HEK293 (cell line): Measurements from ENCODE around the gene PALM3.

ENCODE experiments used
- BCL11B ChIP-seq: fragments of 450-650 bp; formaldehyde crosslinking; IDR thresholded peaks from 2 replicates; pipeline ENCODE4 v1.5.1; 2016; ENCODE audit warnings: low read depth, missing biosample characterization, missing genetic modification characterization
- GFI1B ChIP-seq: fragments of 450-650 bp; formaldehyde crosslinking; IDR thresholded peaks from 2 replicates; pipeline ENCODE4 v1.5.1; 2016; ENCODE audit warnings: missing biosample characterization, missing genetic modification characterization
- HOXA7 ChIP-seq: sonication (generic); formaldehyde crosslinking; IDR thresholded peaks from 2 replicates; pipeline ENCODE4 v1.8.1; 2022; ENCODE audit warnings: missing genetic modification reagents, borderline replicate concordance
- MEIS1 ChIP-seq: sonication (generic); formaldehyde crosslinking; IDR thresholded peaks from 2 replicates; pipeline ENCODE4 v1.8.1; 2022; ENCODE audit warnings: missing genetic modification reagents, mild to moderate bottlenecking, borderline replicate concordance
- MYNN ChIP-seq: fragments of 450-650 bp; formaldehyde crosslinking; IDR thresholded peaks from 2 replicates; pipeline ENCODE4 v1.5.1; 2016; ENCODE audit warnings: missing biosample characterization, missing genetic modification characterization, borderline replicate concordance
- OVOL3 ChIP-seq: fragments of 450-650 bp; formaldehyde crosslinking; IDR thresholded peaks from 2 replicates; pipeline ENCODE4 v1.5.1; 2016; ENCODE audit warnings: missing biosample characterization, missing genetic modification characterization
- PRDM1 ChIP-seq: fragments of 450-650 bp; formaldehyde crosslinking; IDR thresholded peaks from 2 replicates; pipeline ENCODE4; 2016; ENCODE audit warnings: missing biosample characterization, missing genetic modification characterization
- SALL2 ChIP-seq: fragments of 450-650 bp; formaldehyde crosslinking; IDR thresholded peaks from 2 replicates; pipeline ENCODE4 v1.5.0; 2017; ENCODE audit warnings: missing biosample characterization, mild to moderate bottlenecking, missing genetic modification characterization, borderline replicate concordance
- ZFP41 ChIP-seq: fragments of 450-650 bp; formaldehyde crosslinking; IDR thresholded peaks from 2 replicates; pipeline ENCODE4 v1.5.1; 2016; ENCODE audit warnings: missing biosample characterization, missing genetic modification characterization, borderline replicate concordance
- ZNF184 ChIP-seq: fragments of 450-650 bp; IDR thresholded peaks from 2 replicates; pipeline ENCODE4 v1.5.1; 2018; ENCODE audit warnings: missing biosample characterization, mild to moderate bottlenecking, missing genetic modification characterization
- ZNF2 ChIP-seq: fragments of 450-650 bp; formaldehyde crosslinking; IDR thresholded peaks from 2 replicates; pipeline ENCODE4 v1.5.1; 2016; ENCODE audit warnings: missing biosample characterization, missing genetic modification characterization
- ZNF24 ChIP-seq: fragments of 450-650 bp; formaldehyde crosslinking; IDR thresholded peaks from 2 replicates; pipeline ENCODE4 v1.5.1; 2016; ENCODE audit warnings: missing biosample characterization, missing genetic modification characterization
- ZNF404 ChIP-seq: fragments of 450-650 bp; formaldehyde crosslinking; IDR thresholded peaks from 2 replicates; pipeline ENCODE4 v1.5.1; 2017; ENCODE audit warnings: missing biosample characterization, missing genetic modification characterization
- ZNF433 ChIP-seq: fragments of 450-650 bp; formaldehyde crosslinking; IDR thresholded peaks from 2 replicates; pipeline ENCODE4 v1.5.1; 2016; ENCODE audit warnings: missing biosample characterization, missing genetic modification characterization, low read depth
- ZNF596 ChIP-seq: fragments of 450-650 bp; IDR thresholded peaks from 2 replicates; pipeline ENCODE4 v1.5.0; 2018; ENCODE audit warnings: missing biosample characterization, mild to moderate bottlenecking, missing genetic modification characterization, moderate library complexity
- ZNF600 ChIP-seq: fragments of 450-650 bp; formaldehyde crosslinking; IDR thresholded peaks from 2 replicates; pipeline ENCODE4 v1.5.1; 2016; ENCODE audit warnings: missing biosample characterization, missing genetic modification characterization
- ZNF658 ChIP-seq: fragments of 450-650 bp; formaldehyde crosslinking; IDR thresholded peaks from 2 replicates; pipeline ENCODE4; 2016; ENCODE audit warnings: missing biosample characterization, missing genetic modification characterization
- ZNF670 ChIP-seq: fragments of 450-650 bp; formaldehyde crosslinking; IDR thresholded peaks from 2 replicates; pipeline ENCODE4 v1.5.1; 2016; ENCODE audit warnings: missing biosample characterization, missing genetic modification characterization, low read depth
- ZNF701 ChIP-seq: fragments of 450-650 bp; formaldehyde crosslinking; IDR thresholded peaks from 2 replicates; pipeline ENCODE4 v1.5.1; 2016; ENCODE audit warnings: missing biosample characterization, missing genetic modification characterization
- ZNF776 ChIP-seq: fragments of 450-650 bp; formaldehyde crosslinking; IDR thresholded peaks from 2 replicates; pipeline ENCODE4 v1.5.0; 2017; ENCODE audit warnings: missing biosample characterization, missing genetic modification characterization, borderline replicate concordance
- ZNF785 ChIP-seq: fragments of 450-650 bp; formaldehyde crosslinking; IDR thresholded peaks from 2 replicates; pipeline ENCODE4 v1.5.1; 2016; ENCODE audit warnings: missing biosample characterization, missing genetic modification characterization
- TF ChIP-seq, protein P1 (sequence below): fragments of 450-650 bp; formaldehyde crosslinking; IDR thresholded peaks from 2 replicates; pipeline ENCODE4 v1.5.1; 2016; ENCODE audit warnings: missing biosample characterization, missing genetic modification characterization
- TF ChIP-seq, protein P2 (sequence below): fragments of 450-650 bp; formaldehyde crosslinking; IDR thresholded peaks from 2 replicates; pipeline ENCODE4 v1.5.1; 2016; ENCODE audit warnings: missing biosample characterization, missing genetic modification characterization
- TF ChIP-seq, protein P3 (sequence below): sonication (generic); formaldehyde crosslinking; IDR thresholded peaks from 2 replicates; pipeline ENCODE4 v1.8.1; 2022; ENCODE audit warnings: mild to moderate bottlenecking, moderate library complexity, missing genetic modification reagents
- TF ChIP-seq, protein P4 (sequence below): fragments of 450-650 bp; formaldehyde crosslinking; IDR thresholded peaks from 2 replicates; pipeline ENCODE4 v1.5.1; 2016; ENCODE audit warnings: missing biosample characterization, missing genetic modification characterization
- TF ChIP-seq, protein P5 (sequence below): fragments of 450-650 bp; formaldehyde crosslinking; IDR thresholded peaks from 2 replicates; pipeline ENCODE4 v1.5.1; 2016; ENCODE audit warnings: missing biosample characterization, missing genetic modification characterization
- TF ChIP-seq, protein P6 (sequence below): fragments of 450-650 bp; formaldehyde crosslinking; IDR thresholded peaks from 2 replicates; pipeline ENCODE4 v1.5.1; 2016; ENCODE audit warnings: missing biosample characterization, missing genetic modification characterization, borderline replicate concordance
- TF ChIP-seq, protein P7 (sequence below): fragments of 450-650 bp; formaldehyde crosslinking; IDR thresholded peaks from 2 replicates; pipeline ENCODE4 v1.5.1; 2016; ENCODE audit warnings: missing biosample characterization, missing genetic modification characterization

PALM3 gene

DNA sequence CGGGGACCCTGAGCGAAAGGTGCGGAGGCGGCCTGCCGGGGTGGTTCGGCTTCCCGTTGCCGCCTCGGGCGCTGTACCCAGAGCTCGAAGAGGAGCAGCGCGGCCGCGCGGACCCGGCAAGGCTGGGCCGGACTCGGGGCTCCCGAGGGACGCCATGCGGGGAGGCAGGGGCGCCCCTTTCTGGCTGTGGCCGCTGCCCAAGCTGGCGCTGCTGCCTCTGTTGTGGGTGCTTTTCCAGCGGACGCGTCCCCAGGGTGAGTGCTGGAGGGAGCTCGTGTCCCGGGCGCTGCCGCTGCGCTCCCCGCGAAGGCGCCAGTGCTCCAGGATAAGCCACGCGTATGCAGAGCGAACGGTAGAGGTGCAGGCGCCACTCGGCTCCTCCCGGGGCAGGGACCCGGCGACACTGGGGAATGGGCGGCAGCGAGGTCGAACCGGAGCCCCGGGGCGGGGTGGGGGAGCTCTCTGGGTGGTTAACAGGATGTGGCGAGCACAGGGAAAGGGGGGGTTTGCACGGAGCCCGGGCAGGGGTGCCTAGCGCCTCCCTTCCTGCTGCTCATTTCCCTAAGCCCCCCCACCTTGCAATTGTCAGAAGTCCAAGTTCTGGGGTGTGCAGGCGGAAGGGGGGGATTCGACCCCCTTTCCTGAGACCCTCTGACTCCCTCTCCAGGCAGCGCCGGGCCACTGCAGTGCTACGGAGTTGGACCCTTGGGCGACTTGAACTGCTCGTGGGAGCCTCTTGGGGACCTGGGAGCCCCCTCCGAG is 30.0 kb downstream of the PALM3 start, which contains the start of gene IL27RA (continued):
- TF ChIP-seq, protein P1, sequence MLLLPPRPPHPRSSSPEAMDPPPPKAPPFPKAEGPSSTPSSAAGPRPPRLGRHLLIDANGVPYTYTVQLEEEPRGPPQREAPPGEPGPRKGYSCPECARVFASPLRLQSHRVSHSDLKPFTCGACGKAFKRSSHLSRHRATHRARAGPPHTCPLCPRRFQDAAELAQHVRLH (tag by site-specific recombination) = no peak
- TF ChIP-seq, protein P2, sequence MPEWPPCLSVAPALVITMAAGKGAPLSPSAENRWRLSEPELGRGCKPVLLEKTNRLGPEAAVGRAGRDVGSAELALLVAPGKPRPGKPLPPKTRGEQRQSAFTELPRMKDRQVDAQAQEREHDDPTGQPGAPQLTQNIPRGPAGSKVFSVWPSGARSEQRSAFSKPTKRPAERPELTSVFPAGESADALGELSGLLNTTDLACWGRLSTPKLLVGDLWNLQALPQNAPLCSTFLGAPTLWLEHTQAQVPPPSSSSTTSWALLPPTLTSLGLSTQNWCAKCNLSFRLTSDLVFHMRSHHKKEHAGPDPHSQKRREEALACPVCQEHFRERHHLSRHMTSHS = no peak
- no peak for TF ChIP-seq ZNF776 (tag by site-specific recombination)
- TF ChIP-seq ZNF433 = no peak
- TF ChIP-seq, protein P3, sequence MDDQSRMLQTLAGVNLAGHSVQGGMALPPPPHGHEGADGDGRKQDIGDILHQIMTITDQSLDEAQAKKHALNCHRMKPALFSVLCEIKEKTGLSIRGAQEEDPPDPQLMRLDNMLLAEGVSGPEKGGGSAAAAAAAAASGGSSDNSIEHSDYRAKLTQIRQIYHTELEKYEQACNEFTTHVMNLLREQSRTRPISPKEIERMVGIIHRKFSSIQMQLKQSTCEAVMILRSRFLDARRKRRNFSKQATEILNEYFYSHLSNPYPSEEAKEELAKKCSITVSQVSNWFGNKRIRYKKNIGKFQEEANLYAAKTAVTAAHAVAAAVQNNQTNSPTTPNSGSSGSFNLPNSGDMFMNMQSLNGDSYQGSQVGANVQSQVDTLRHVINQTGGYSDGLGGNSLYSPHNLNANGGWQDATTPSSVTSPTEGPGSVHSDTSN (CRISPR knock-in tag) = peak; percentile 79; the same call in 1 of the 2 replicates
- TF ChIP-seq, protein P4, sequence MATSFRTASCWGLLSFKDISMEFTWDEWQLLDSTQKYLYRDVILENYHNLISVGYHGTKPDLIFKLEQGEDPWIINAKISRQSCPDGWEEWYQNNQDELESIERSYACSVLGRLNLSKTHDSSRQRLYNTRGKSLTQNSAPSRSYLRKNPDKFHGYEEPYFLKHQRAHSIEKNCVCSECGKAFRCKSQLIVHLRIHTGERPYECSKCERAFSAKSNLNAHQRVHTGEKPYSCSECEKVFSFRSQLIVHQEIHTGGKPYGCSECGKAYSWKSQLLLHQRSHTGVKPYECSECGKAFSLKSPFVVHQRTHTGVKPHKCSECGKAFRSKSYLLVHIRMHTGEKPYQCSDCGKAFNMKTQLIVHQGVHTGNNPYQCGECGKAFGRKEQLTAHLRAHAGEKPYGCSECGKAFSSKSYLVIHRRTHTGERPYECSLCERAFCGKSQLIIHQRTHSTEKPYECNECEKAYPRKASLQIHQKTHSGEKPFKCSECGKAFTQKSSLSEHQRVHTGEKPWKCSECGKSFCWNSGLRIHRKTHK = no peak
- TF ChIP-seq ZNF184 (tag by site-specific recombination) = no peak
- TF ChIP-seq ZNF600 = peak; percentile 76
- no peak for TF ChIP-seq BCL11B (tag by site-specific recombination)
- TF ChIP-seq SALL2 = no peak
- TF ChIP-seq, protein P5, sequence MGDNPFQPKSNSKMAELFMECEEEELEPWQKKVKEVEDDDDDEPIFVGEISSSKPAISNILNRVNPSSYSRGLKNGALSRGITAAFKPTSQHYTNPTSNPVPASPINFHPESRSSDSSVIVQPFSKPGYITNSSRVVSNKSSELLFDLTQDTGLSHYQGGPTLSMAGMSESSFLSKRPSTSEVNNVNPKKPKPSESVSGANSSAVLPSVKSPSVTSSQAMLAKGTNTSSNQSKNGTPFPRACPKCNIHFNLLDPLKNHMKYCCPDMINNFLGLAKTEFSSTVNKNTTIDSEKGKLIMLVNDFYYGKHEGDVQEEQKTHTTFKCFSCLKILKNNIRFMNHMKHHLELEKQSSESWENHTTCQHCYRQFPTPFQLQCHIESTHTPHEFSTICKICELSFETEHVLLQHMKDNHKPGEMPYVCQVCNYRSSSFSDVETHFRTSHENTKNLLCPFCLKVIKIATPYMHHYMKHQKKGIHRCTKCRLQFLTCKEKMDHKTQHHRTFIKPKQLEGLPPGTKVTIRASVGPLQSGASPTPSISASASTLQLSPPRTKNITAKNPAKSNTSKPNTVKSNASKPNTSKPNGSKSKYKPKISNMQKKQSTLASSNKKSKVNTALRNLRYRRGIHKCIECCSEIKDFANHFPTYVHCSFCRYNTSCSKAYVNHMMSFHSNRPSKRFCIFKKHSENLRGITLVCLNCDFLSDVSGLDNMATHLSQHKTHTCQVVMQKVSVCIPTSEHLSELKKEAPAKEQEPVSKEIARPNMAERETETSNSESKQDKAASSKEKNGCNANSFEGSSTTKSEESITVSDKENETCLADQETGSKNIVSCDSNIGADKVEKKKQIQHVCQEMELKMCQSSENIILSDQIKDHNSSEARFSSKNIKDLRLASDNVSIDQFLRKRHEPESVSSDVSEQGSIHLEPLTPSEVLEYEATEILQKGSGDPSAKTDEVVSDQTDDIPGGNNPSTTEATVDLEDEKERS (tag by site-specific recombination) = no peak
- TF ChIP-seq PRDM1 (tag by site-specific recombination) = no peak
- TF ChIP-seq ZNF785 = no peak
- no peak for TF ChIP-seq ZNF658 (tag by site-specific recombination)
- TF ChIP-seq ZNF701 (tag by site-specific recombination) = no peak
- TF ChIP-seq ZFP41 (tag by site-specific recombination) = no peak
- TF ChIP-seq, protein P6, sequence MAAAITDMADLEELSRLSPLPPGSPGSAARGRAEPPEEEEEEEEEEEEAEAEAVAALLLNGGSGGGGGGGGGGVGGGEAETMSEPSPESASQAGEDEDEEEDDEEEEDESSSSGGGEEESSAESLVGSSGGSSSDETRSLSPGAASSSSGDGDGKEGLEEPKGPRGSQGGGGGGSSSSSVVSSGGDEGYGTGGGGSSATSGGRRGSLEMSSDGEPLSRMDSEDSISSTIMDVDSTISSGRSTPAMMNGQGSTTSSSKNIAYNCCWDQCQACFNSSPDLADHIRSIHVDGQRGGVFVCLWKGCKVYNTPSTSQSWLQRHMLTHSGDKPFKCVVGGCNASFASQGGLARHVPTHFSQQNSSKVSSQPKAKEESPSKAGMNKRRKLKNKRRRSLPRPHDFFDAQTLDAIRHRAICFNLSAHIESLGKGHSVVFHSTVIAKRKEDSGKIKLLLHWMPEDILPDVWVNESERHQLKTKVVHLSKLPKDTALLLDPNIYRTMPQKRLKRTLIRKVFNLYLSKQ (tag by site-specific recombination) = no peak
- 0 out of 2 replicates have a peak, but pooled peaks have one; percentile 65 for TF ChIP-seq ZNF2 (tag by site-specific recombination)
- TF ChIP-seq ZNF404 = no peak
- no peak for TF ChIP-seq GFI1B (tag by site-specific recombination)
- no peak for TF ChIP-seq OVOL3 (tag by site-specific recombination)
- TF ChIP-seq ZNF596 (tag by site-specific recombination) = no peak
- TF ChIP-seq MYNN = no peak
- no peak for TF ChIP-seq ZNF24 (tag by site-specific recombination)
- TF ChIP-seq HOXA7 (CRISPR knock-in tag) = no peak
- TF ChIP-seq MEIS1 (CRISPR knock-in tag) = no peak
- TF ChIP-seq, protein P7, sequence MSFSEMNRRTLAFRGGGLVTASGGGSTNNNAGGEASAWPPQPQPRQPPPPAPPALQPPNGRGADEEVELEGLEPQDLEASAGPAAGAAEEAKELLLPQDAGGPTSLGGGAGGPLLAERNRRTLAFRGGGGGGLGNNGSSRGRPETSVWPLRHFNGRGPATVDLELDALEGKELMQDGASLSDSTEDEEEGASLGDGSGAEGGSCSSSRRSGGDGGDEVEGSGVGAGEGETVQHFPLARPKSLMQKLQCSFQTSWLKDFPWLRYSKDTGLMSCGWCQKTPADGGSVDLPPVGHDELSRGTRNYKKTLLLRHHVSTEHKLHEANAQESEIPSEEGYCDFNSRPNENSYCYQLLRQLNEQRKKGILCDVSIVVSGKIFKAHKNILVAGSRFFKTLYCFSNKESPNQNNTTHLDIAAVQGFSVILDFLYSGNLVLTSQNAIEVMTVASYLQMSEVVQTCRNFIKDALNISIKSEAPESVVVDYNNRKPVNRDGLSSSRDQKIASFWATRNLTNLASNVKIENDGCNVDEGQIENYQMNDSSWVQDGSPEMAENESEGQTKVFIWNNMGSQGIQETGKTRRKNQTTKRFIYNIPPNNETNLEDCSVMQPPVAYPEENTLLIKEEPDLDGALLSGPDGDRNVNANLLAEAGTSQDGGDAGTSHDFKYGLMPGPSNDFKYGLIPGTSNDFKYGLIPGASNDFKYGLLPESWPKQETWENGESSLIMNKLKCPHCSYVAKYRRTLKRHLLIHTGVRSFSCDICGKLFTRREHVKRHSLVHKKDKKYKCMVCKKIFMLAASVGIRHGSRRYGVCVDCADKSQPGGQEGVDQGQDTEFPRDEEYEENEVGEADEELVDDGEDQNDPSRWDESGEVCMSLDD (tag by site-specific recombination) = peak; percentile 96
- no peak for TF ChIP-seq ZNF670
